ENCODE data around the gene FAAP20.

Gene FAAP20

GRCh38 chr1:2193514-2194281 lies 874 bp downstream of the FAAP20 start:
- DNase-seq: no peak

GRCh38 chr1:2192031-2192995 lies 2.3 kb downstream of the FAAP20 start:
- DNase-seq: no peak

- DNase-seq: no peak
Measured at GRCh38 chr1:2190491-2190976, 4.0 kb downstream of the FAAP20 start.

DNA sequence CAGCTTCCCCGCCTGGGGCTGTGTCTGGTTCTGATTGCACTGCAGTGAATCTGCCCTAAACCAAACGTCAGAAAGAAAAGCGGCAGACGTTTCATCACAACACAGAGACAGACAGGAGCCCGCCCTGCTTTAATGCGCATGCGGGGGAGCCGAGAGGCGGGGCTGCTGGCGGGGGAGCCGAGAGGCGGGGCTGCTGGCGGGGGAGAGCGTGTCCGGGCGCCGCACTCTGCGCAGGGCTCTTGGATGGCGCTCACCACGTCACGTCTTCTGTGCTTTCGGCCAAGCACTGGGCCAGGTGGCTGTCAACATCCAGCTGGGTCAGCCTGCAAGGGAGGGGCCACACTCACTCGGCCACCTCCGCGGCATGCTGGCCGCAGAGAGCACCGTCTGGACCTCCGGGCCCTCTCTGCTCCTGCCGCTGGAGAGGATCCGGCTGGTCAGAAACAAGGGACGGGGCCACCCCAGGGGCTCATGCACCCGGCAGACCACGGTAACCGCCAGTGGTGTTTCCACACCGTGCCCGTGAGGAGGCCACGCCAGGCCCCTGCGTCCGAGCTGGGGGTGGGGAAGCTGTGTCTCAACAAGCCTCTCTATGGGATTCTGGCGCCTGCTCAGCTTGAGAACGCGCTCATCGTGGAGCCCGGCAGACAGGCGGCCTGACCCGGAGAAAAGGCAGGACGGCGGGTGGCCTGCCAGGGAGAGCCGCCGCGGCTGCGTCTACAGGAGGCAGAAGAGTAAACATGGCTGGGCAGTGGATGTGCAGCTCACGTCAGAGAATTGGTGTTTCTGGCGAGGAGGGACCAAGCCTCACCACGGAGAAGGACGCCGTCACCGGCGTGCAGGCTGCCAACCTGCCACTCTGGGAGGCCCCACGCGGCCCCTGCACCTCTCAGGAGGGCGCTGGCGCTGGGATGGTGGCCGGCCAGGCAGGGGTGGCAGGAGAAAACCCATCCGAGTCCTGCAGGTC lies 4.8 kb downstream of the FAAP20 start:
- peak; percentile 93 for DNase-seq

- DNase-seq: no peak
Measured at GRCh38 chr1:2188336-2188735, 6.2 kb downstream of the FAAP20 start.

- no peak for DNase-seq
Measured at GRCh38 chr1:2187619-2188018, 7.0 kb downstream of the FAAP20 start.

- no peak for DNase-seq
Measured at GRCh38 chr1:2186901-2187300, 7.7 kb downstream of the FAAP20 start.

DNA sequence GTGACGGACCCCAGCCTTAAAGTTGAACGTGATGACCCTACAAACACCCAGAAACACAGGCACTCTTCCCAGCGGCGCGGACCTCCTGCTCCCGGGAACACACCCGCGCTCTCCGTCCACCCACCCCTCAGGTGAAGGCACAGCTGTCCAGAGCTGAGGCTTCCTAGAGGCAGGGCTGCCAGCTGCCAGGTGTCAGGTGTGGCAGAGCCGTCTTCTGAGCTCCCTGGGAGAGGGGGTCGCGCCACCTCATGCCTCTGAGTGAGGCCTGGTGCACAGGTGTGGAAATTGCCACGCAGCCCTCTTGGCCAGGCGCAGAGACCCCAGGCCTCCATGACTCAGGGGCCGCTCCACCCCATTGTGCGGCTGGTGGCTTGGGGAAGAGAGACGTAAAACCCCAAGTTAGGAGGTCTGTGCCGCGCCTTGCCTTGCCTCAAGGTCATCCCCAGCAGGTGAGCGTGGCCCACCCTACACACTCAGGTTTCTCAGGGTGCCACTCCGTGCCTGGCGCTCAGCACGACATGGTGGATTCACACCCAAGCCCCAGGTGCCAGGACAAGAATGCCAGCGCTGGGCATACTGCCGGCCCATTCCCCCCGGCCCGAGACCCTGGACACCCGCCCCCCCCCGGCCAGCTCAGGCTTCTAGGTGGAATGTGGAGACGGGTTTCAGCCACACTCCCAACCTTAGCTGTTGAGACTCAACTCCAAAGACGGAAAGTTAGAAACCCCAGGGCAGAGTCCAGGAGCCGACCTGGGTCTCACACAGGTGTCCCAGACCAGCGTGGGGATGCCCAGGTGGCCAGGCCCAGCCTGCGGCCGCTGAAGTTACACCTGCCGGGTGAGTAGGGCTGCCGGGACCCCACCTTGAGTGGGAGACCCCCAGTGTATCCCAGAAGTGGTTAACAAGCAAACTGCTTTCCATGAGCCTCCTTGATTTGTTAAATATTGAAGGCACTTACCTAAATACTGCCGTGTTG lies 8.4 kb downstream of the FAAP20 start:
- DNase-seq: no peak

GRCh38 chr1:2184934-2185333 lies 9.6 kb downstream of the FAAP20 start:
- DNase-seq: no peak

DNA sequence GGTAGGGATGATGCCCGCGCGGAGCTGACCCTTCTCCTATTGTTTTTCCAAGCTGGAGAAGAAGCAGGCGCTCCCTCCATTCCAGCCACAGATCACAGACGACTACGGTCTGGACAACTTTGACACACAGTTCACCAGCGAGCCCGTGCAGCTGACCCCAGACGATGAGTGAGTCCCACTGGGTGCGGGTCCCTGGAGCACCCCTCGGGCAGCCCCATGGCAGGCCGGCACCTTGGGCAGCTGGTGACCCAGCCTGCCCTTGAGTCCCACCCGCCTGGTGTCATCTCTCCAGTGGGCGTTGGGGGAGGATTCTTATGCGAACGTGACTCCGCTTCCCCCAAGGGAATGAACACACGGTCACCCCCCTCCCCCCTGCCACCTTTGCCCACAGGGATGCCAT lies 10.0 kb downstream of the FAAP20 start:
- no peak for DNase-seq

DNA sequence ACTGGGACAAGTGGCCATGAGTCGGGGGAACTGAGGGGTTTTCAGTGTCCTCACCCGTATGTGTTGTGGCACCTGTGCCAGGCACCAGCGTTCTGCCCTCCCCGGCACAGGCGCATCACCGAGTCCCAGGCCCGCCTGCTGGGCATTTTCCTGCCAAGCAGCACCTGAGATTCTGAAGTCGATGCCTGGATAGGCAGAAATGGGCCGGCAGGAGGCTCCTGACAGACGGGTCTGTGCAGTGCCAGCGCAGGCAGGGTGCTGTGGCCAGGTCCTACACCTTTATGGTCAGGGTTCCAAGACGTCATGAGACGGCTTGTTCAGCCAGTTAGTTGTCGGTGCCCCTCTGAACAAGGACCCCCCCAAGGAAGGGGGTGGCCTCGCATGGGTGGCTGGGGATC lies 10.6 kb downstream of the FAAP20 start:
- DNase-seq: no peak

DNA sequence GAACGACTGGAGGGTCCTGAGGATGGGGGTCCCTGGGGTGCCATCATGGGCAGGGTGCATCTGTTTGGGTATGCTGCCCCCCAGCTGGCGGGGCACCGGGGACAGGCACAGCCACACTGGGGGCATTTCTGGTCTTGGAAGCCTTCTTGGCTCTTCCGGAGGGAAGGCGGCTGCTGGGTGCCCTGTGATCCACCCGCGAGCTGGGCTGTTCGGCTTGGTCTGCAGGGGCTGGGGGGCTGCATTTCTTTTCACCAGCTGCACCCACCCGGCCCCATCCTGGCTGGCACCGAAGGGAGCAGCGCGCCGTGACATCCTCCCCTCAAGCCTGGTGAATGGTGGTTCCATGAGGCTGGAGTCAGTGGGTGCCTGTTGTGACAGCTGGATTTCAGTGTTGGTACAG lies 12.2 kb downstream of the FAAP20 start:
- DNase-seq: no peak

DNA sequence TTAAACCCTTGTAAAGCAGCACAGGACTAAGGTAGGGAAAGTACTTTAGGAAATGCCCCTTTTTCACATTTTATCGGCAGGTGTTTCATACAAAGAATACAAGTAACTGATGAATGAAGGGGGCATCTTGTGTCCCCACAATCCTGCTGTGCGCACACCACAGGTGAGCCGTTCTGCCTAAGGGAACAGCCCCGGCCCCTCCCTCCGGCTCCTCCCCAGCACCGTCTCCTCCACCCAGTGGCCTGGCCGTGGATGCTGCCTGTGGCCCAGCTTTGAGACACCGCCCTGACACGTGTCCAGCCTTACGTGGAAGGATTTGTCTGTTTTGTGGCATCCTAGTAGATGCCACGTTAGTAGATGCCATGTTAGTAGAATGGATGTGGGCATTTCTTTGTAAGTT lies 12.8 kb downstream of the FAAP20 start:
- no peak for DNase-seq

DNA sequence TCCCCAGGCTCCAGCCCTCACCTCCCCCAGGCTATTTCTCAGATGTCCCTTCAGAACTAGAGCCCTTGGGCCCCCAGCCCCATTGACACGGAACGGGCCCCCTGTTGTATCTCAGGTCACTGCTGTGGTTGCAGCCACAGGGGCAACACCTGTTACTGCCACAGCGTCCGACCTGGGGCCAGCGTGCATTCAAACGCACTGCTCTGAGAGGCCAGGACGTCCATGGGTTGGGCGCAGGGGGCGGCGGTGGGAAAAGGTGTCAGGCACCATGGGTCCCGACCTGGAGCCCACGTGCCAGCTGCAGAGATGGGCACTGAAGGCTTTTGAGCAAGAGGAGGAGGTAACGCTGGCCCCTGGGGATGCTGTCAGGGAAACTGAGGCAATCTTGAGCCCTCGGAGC lies 13.3 kb downstream of the FAAP20 start:
- DNase-seq: no peak

DNA sequence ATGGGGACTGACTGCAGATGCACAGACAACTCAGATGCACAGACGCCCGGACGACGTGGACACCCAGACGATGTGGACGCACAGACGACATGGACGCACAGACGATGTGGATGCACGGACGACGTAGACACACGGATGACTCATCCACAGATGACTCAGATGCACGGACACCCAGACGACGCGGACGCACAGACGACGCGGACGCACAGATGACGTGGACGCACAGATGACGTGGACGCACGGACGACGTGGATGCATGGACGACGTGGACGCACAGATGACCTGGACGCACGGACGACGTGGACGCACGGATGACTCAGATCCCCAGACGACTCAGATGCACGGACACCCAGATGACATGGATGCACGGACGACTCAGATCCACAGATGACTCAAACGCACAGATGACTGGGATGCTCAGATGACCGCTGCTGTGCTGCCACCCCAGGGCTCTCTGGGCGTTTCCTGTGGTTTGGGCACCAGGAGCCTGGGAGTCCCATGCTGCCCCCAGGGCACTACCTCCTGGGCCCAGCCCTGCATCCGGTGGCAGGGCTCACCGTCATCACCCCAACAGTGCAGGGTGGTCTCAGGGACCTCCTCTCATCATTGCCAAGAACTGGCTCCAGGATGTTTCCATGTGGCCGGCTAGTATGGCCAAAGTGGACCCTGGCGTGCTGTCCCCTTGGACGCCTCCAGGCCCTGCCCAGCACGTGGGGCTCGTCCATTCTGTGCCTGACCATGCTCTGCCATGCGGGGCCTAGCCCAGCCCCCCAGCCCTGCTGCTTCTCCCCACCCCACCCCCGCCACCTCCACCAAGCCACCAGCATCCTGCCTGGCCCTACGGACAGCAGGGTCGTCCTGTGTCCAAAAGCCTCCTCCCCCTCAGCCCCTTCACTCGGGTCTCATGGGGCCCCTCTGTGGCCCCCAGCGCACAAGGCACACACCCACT lies 14.0 kb downstream of the FAAP20 start:
- DNase-seq: no peak

DNA sequence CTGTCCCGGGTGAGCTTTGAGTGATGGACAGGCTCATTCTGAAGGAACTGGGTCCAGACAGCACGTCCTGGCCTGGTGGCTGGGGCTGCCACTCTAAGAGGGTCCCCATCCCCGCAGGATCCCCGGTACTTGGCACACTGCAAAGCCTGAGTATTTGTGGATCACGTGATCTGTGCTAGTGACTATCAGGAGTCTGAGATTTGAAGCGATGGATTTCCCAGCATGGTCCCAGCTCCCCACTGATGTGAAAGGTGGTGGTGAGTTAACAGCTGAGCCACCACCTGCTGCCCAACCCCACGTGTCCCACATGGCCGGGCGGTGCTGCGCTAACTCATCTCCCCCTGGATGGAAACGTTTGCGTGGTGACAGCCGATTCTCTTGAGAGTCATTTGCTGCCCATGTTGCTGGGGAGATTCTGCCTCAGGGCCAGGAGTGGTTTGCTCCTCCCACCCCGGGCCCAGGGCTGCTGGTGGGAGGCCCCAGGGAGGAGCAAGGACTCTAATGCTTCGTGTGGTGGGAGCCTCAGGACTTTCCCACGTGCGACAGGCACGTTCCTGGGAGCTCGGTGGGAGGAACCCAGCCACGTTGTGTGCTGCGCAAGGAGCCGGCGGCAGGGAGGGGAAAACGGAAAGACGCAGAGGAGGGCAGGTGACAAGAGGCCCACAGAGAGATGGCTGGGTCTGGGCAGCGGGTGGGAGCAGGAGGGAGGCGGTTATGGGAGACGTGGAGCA lies 15.1 kb downstream of the FAAP20 start:
- no peak for DNase-seq

DNA sequence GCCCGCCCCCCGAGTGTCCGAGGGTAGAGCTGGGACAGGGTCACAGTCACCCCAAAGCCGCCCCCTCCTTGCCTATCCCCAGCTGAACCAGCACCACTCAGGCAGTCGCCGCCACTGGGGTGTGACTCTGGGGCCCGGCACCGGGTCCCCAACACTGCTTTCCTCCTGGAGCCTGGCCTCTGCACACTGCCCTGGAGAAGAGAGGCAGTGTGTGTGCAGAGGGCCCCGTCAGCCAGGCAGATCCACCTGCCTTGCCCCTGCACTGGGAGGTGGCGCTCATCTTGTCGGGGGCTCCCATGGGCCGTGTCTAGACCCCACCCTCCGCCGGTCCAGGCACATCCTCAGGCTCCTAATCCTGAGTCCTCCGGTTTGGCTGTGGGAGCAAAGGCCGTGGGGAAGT lies 15.7 kb downstream of the FAAP20 start:
- DNase-seq: no peak

DNA sequence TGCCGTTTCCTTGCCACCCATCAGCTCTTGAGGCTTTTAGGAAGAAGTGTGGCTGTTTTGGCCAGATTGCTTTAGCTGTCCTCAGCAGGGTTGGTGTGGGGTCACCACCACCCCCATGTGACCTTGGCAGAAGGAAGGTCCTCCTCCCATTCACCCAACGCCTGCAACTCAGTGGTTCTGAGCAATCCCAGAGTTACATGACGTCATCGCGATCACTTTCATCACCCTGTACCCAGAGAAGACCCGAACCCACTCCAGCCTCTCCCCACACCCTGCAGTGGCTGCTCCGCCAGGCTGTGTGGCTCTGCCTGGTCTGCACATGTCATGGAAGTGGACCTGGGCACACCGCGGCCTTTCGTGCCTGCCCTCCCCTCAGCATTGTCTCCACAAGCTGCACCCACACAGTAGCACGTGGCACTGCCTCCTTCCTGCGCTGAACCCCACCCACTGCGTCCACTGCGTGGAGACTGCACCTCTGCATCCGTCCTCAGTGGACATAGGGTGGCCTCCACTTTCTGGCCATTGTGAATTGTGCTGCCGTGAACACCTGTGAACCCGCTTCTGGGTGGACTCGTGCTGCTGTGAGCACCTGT lies 16.5 kb downstream of the FAAP20 start:
- DNase-seq: no peak

DNA sequence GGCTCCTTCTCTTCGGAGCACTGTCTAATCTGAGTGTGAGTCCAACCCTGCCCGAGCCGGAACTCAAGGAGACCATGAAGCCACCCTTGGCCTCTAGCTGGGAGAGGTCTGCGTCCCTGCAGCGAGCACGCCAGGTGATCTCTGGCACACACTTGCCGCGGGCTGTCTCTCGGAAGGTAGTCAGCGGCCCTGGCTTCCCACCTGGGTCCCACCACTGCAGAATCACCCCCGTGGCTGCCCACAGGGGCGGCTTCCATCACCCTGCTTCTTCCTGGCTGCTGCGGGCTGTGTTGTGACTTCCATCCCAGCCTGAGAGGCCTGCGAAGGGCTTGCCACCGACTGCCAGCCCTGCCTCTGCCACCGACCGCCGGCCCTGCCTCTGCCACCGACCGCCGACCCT lies 17.0 kb downstream of the FAAP20 start:
- DNase-seq: no peak

All from stimulated activated CD8-positive, alpha-beta memory T cell treated with anti-CD3 and anti-CD28 coated beads, Interleukin-4, amount 100 ng/mL, for 48 hours (primary cell).